HepG2 (cell line): ENCODE results near the gene ACTN1. TPM values are rescaled to one million over a fixed set of nuclear protein-coding genes. Genes with fewer than 3 reads are reported as not detected.

Experiments used
- CBX2 ChIP-seq, 2 experiments: fragments of 200-600 bp in 1 of 2; sonication (generic); formaldehyde crosslinking in 1 of 2; IDR thresholded peaks; 2 replicates each; pipeline versions ENCODE4 v1.7.0 to v1.8.1; 2018 to 2022; ENCODE audit warnings: low read depth in 2 of 2, low read length in 1 of 2, mild to moderate bottlenecking in 1 of 2, missing genetic modification reagents in 1 of 2
- KDM1A ChIP-seq: IDR thresholded peaks from 2 replicates; pipeline ENCODE4 v1.6.1; 2016; ENCODE audit warnings: missing compliant biosample characterization
- POLR2G ChIP-seq: fragments of 200-400 bp; formaldehyde crosslinking; IDR thresholded peaks from 2 replicates; pipeline ENCODE4 v1.6.1; 2018; ENCODE audit warnings: mild to moderate bottlenecking, low read depth, low read length, moderate library complexity
- SAP130 ChIP-seq: IDR thresholded peaks from 2 replicates; pipeline ENCODE4 v1.6.1; 2016; ENCODE audit warnings: low read depth
- SKI ChIP-seq: fragments of 450-650 bp; IDR thresholded peaks from one replicate; pipeline ENCODE4 v1.6.1; 2018; ENCODE audit warnings: mild to moderate bottlenecking; ENCODE audit not compliant: partially characterized antibody
- SOX5 ChIP-seq: IDR thresholded peaks from 2 replicates; pipeline ENCODE4 v1.6.1; 2016; ENCODE audit warnings: borderline replicate concordance
- TRIM24 ChIP-seq: sonication (generic); formaldehyde crosslinking; IDR thresholded peaks from 2 replicates; pipeline ENCODE4 v1.8.0; 2022; ENCODE audit warnings: mild to moderate bottlenecking, missing genetic modification reagents
- ZBTB4 ChIP-seq: sonication (generic); formaldehyde crosslinking; IDR thresholded peaks from 2 replicates; pipeline ENCODE4 v1.4.0; 2020; ENCODE audit warnings: missing genetic modification reagents, mild to moderate bottlenecking, borderline replicate concordance
- ZFP91 ChIP-seq: sonication (generic); formaldehyde crosslinking; IDR thresholded peaks from 2 replicates; pipeline ENCODE4 v1.9.0; 2022; ENCODE audit warnings: missing genetic modification reagents, mild to moderate bottlenecking, borderline replicate concordance
- ZNF138 ChIP-seq: sonication (generic); formaldehyde crosslinking; IDR thresholded peaks from 2 replicates; pipeline ENCODE4 v1.5.0; 2020; ENCODE audit warnings: mild to moderate bottlenecking, low read depth, missing genetic modification reagents
- ZNF275 ChIP-seq: sonication (generic); formaldehyde crosslinking; IDR thresholded peaks from 2 replicates; pipeline ENCODE4 v1.8.0; 2022; ENCODE audit warnings: missing genetic modification reagents, mild to moderate bottlenecking, inconsistent platforms, borderline replicate concordance
- ZNF276 ChIP-seq: sonication (generic); formaldehyde crosslinking; IDR thresholded peaks from 2 replicates; pipeline ENCODE4 v1.4.0; 2020; ENCODE audit warnings: mild to moderate bottlenecking, low read depth, missing genetic modification reagents
- ZNF331 ChIP-seq: sonication (generic); formaldehyde crosslinking; IDR thresholded peaks from 2 replicates; pipeline ENCODE4 v1.4.0; 2020; ENCODE audit warnings: missing genetic modification reagents
- ZNF501 ChIP-seq: sonication (generic); formaldehyde crosslinking; IDR thresholded peaks from 2 replicates; pipeline ENCODE4 v1.5.1; 2020; ENCODE audit warnings: mild to moderate bottlenecking, moderate library complexity, missing genetic modification reagents
- ZNF878 ChIP-seq: sonication (generic); formaldehyde crosslinking; IDR thresholded peaks from 2 replicates; pipeline ENCODE4 v1.8.1; 2023; ENCODE audit warnings: mild to moderate bottlenecking, missing genetic modification reagents, moderate library complexity
- ZSCAN22 ChIP-seq: sonication (generic); formaldehyde crosslinking; IDR thresholded peaks from 2 replicates; pipeline ENCODE4 v1.4.0; 2020; ENCODE audit warnings: mild to moderate bottlenecking, missing genetic modification reagents
- polyA plus RNA-seq, 8 experiments: library from polyadenylated mRNA; depleted of rRNA in 3 of 8; stranded (reverse) in 7 of 8; unstranded in 1 of 8; fragments of >200 nt; fragmentation: Illumina TruSeq in 4 of 8; extraction: Trizol in 4 of 8; gene quantifications; 2 replicates each; pipeline versions ENCODE4 v1.2.1 to v1.2.3, GENCODE V29; 2011 to 2016; ENCODE audit warnings: low read depth in 4 of 8, missing spikeins in 1 of 8, mixed read lengths in 1 of 8; ENCODE audit not compliant: insufficient read depth in 1 of 8
- total RNA-seq, 5 experiments: library from RNA; depleted of rRNA; stranded (reverse); fragments of >200 nt; fragmentation: Illumina TruSeq; extraction: Trizol; gene quantifications; 2 replicates each; pipeline ENCODE4 v1.2.3, GENCODE V29; 2016; ENCODE audit warnings: low read depth in 1 of 5
- TF ChIP-seq, protein P1 (sequence below): IDR thresholded peaks from 2 replicates; pipeline ENCODE4 v1.6.1; 2016
- TF ChIP-seq, protein P2 (sequence below): IDR thresholded peaks from 2 replicates; pipeline ENCODE4 v1.6.1; 2016; ENCODE audit warnings: missing compliant biosample characterization, missing genetic modification reagents, borderline replicate concordance

Gene ACTN1
- total and polyA plus RNA-seq, 2 of the 13 experiments (the other 11 are each of a cell fraction or from before 2014, with no cell fraction given), result 58.6 to 162 TPM

DNA sequence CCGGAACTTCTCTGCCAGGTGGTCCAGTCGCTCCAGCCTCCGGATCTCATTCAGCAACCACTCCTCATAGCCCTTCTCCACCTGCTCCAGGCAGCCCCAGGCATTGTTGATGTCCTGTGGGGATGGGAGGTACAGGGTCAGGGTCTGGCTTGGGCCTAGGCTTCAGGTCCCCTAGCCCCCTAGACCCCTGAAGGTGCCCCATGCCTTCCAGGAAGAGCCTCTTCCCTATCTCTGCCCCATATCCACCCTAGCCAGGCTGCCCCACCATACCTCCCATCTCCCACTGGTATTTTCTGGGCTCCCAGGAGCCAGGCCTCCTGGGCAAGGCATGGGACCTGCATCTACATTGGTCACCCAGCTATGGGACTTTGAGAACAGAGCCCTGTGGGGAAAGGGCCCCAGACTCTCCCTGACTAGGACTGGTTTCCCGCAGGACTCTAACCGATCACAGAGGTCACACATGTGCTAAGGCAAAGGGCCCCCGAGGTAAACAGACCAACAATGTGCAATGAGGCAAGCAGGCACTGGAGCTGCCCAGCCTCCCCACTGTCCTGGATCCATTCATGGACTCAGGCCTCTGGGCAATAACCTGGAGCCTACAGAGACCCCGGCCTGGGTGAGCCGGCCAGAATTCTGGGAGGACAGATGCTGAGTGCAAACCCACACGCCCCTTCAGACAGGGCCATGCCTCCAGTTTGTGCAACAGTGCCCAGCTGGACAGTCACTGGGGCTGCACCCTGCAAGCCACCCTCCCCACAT is 88.8 kb downstream of the ACTN1 start (continued):
- no peak for TF ChIP-seq ZNF276
- no peak for TF ChIP-seq ZBTB4 (CRISPR knock-in tag)
- TF ChIP-seq CBX2 (IDR thresholded peaks at IDR 0.05; ENCODE audit: low read depth, low read length), result no peak
- TF ChIP-seq CBX2 (CRISPR knock-in tag; IDR thresholded peaks at IDR 0.05; ENCODE audit: low read depth), result no peak
- no peak for TF ChIP-seq ZNF331 (CRISPR knock-in tag)
- no peak for TF ChIP-seq ZNF275 (CRISPR knock-in tag)
- TF ChIP-seq TRIM24, result no peak
- TF ChIP-seq ZNF138 (CRISPR knock-in tag), result no peak
- no peak for TF ChIP-seq ZNF878
- no peak for TF ChIP-seq ZSCAN22
- TF ChIP-seq SAP130 (CRISPR knock-in tag), result 0 out of 2 replicates have a peak, but pooled peaks have one; percentile 12
- TF ChIP-seq SOX5, result 0 out of 2 replicates have a peak, but pooled peaks have one; percentile 22
- TF ChIP-seq, protein P1, sequence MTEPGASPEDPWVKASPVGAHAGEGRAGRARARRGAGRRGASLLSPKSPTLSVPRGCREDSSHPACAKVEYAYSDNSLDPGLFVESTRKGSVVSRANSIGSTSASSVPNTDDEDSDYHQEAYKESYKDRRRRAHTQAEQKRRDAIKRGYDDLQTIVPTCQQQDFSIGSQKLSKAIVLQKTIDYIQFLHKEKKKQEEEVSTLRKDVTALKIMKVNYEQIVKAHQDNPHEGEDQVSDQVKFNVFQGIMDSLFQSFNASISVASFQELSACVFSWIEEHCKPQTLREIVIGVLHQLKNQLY (CRISPR knock-in tag), result no peak
- TF ChIP-seq ZNF501 (CRISPR knock-in tag), result no peak
- peak; percentile 30; the same call in 1 of the 2 replicates for TF ChIP-seq POLR2G
- TF ChIP-seq KDM1A (CRISPR knock-in tag), result no peak
- TF ChIP-seq SKI, result no peak
- TF ChIP-seq, protein P2, sequence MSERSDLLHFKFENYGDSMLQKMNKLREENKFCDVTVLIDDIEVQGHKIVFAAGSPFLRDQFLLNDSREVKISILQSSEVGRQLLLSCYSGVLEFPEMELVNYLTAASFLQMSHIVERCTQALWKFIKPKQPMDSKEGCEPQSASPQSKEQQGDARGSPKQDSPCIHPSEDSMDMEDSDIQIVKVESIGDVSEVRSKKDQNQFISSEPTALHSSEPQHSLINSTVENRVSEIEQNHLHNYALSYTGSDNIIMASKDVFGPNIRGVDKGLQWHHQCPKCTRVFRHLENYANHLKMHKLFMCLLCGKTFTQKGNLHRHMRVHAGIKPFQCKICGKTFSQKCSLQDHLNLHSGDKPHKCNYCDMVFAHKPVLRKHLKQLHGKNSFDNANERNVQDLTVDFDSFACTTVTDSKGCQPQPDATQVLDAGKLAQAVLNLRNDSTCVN (CRISPR knock-in tag), result no peak
- TF ChIP-seq ZFP91 (CRISPR knock-in tag), result no peak
